MM.1S (cell line): ENCODE results near the gene RHEB.

Experiments used
- DNase-seq: peaks from one replicate; pipeline ENCODE4 v3.0.0-alpha.2; 2015
- H2AFZ ChIP-seq: fragments of 300-600 bp; sonication (generic); 2 replicates; pipeline ENCODE4 v1.6.0; 2016; ENCODE audit warnings: antibody characterized with exemption, low read length
- H3F3A ChIP-seq: fragments of 300-600 bp; sonication (generic); 2 replicates; pipeline ENCODE4 v1.6.1; 2016; ENCODE audit warnings: mild to moderate bottlenecking, antibody characterized with exemption, low read length, moderate library complexity, mixed read lengths; ENCODE audit not compliant: insufficient read depth
- H3K27ac ChIP-seq: fragments of 300-600 bp; sonication (generic); 2 replicates; pipeline ENCODE4 v1.5.1; 2016; ENCODE audit warnings: mild to moderate bottlenecking, low read length
- H3K27me3 ChIP-seq: fragments of 300-600 bp; sonication (generic); replicated peaks from 2 replicates; pipeline ENCODE4 v1.6.0; 2016; ENCODE audit warnings: low read length; ENCODE audit not compliant: insufficient read depth
- H3K36me3 ChIP-seq: fragments of 300-600 bp; sonication (generic); replicated peaks from 2 replicates; pipeline ENCODE4 v1.6.1; 2016; ENCODE audit warnings: mild to moderate bottlenecking, low read length, mixed read lengths; ENCODE audit not compliant: insufficient read depth
- H3K4me1 ChIP-seq: fragments of 300-600 bp; sonication (generic); 2 replicates; pipeline ENCODE4 v1.6.1; 2016; ENCODE audit warnings: low read length, mixed read lengths
- H3K4me2 ChIP-seq: fragments of 300-600 bp; sonication (generic); 2 replicates; pipeline ENCODE4 v1.6.0; 2016; ENCODE audit warnings: low read depth, low read length
- H3K4me3 ChIP-seq: fragments of 300-600 bp; sonication (generic); 2 replicates; pipeline ENCODE4 v1.5.1; 2016; ENCODE audit warnings: low read length, mixed read lengths
- H3K79me2 ChIP-seq: fragments of 300-600 bp; sonication (generic); 2 replicates; pipeline ENCODE4 v1.6.1; 2016; ENCODE audit warnings: mixed run types, low read length, mixed read lengths
- H3K9ac ChIP-seq: fragments of 300-600 bp; sonication (generic); 2 replicates; pipeline ENCODE4 v1.6.1; 2016; ENCODE audit warnings: low read length, mixed read lengths
- H3K9me2 ChIP-seq: fragments of 300-600 bp; sonication (generic); replicated peaks from 2 replicates; pipeline ENCODE4 v1.6.1; 2016; ENCODE audit warnings: mild to moderate bottlenecking, low read length, mixed read lengths; ENCODE audit not compliant: insufficient read depth
- H3K9me3 ChIP-seq: fragments of 300-600 bp; sonication (generic); replicated peaks from 2 replicates; pipeline ENCODE4 v1.6.1; 2016; ENCODE audit warnings: mild to moderate bottlenecking, low read length, mixed read lengths; ENCODE audit not compliant: insufficient read depth
- H4K20me1 ChIP-seq: fragments of 300-600 bp; sonication (generic); 2 replicates; pipeline ENCODE4 v1.6.1; 2016; ENCODE audit warnings: mild to moderate bottlenecking, low read length, moderate library complexity, mixed read lengths; ENCODE audit not compliant: insufficient read depth
- CTCF ChIP-seq: fragments of 300-600 bp; sonication (generic); IDR thresholded peaks from 2 replicates; pipeline ENCODE4 v1.5.1; 2016; ENCODE audit warnings: antibody characterized with exemption, low read length, mixed read lengths
- EZH2 ChIP-seq: fragments of 300-600 bp; sonication (generic); optimal IDR thresholded peaks from 2 replicates; pipeline ENCODE3; 2017; ENCODE audit warnings: low read depth, mild to moderate bottlenecking, antibody characterized with exemption, low read length, mixed read lengths
- EZH2phosphoT487 ChIP-seq: fragments of 300-600 bp; sonication (generic); IDR thresholded peaks from 2 replicates; pipeline ENCODE4 v1.6.1; 2018; ENCODE audit warnings: antibody characterized with exemption, low read length

Gene RHEB

GRCh38 chr7:151447312-151447711, 72.4 kb downstream of the RHEB start:
- no peak for DNase-seq
- no peaks in the 10 kb centered on the region for H3K9me2 ChIP-seq
- H3K27ac ChIP-seq, result no peak overlapping the region
- H3K36me3 ChIP-seq, result no peaks in the 10 kb centered on the region
- no peak overlapping the region for H3K4me3 ChIP-seq
- H3K4me1 ChIP-seq, result no peaks in the 10 kb centered on the region
- H3K9ac ChIP-seq, result no peak overlapping the region
- TF ChIP-seq CTCF (no peak), EZH2 (no peak), EZH2phosphoT487 (no peak)
- no peaks in the 10 kb centered on the region for H3K79me2 ChIP-seq
- no peaks in the 10 kb centered on the region for H4K20me1 ChIP-seq
- H3F3A ChIP-seq, result no peaks in the 10 kb centered on the region
- H2AFZ ChIP-seq, result no peak overlapping the region
- H3K4me2 ChIP-seq, result no peak overlapping the region
- no peaks in the 10 kb centered on the region for H3K9me3 ChIP-seq
- H3K27me3 ChIP-seq, result 0 out of 2 replicates have a peak, but pooled peaks cover 7% of the 10 kb centered on the region

- Histone ChIP-seq H4K20me1 (no peaks in the 10 kb centered on the region), H3K79me2 (no peaks in the 10 kb centered on the region), H3K9me3 (no peaks in the 10 kb centered on the region), H3K27ac (no peak overlapping the region), H3K4me1 (no peaks in the 10 kb centered on the region), H3K4me2 (no peak overlapping the region), H2AFZ (no peak overlapping the region), H3K9ac (no peak overlapping the region), H3K27me3 (0 out of 2 replicates have a peak, but pooled peaks cover 7% of the 10 kb centered on the region), H3K4me3 (no peak overlapping the region), H3K36me3 (no peaks in the 10 kb centered on the region), H3K9me2 (no peaks in the 10 kb centered on the region), H3F3A (no peaks in the 10 kb centered on the region)
- no peak for DNase-seq
- TF ChIP-seq CTCF (no peak), EZH2 (no peak), EZH2phosphoT487 (no peak)
These were observed 73.3 kb downstream of the RHEB start for GRCh38 chr7:151446412-151446811.

GRCh38 chr7:151444632-151445031, 75.1 kb downstream of the RHEB start:
- no peak overlapping the region for H3K27ac ChIP-seq
- no peak overlapping the region for H3K4me3 ChIP-seq
- no peaks in the 10 kb centered on the region for H3K36me3 ChIP-seq
- H4K20me1 ChIP-seq, result no peaks in the 10 kb centered on the region
- no peaks in the 10 kb centered on the region for H3K9me3 ChIP-seq
- no peaks in the 10 kb centered on the region for H3F3A ChIP-seq
- TF ChIP-seq EZH2phosphoT487, result no peak
- no peak for TF ChIP-seq EZH2
- no peak for TF ChIP-seq CTCF
- no peak overlapping the region for H2AFZ ChIP-seq
- no peaks in the 10 kb centered on the region for H3K79me2 ChIP-seq
- DNase-seq, result no peak
- peaks cover 2% of the 10 kb centered on the region; the same call in 1 of the 2 replicates for H3K27me3 ChIP-seq
- H3K9me2 ChIP-seq, result no peaks in the 10 kb centered on the region
- no peak overlapping the region for H3K4me2 ChIP-seq
- no peak overlapping the region for H3K9ac ChIP-seq
- H3K4me1 ChIP-seq, result no peaks in the 10 kb centered on the region
